NT2/D1 (cell line): Measurements from ENCODE around the gene IL21.

ENCODE experiments used
- DNase-seq: peaks from one replicate; pipeline ENCODE4 v3.0.0-alpha.2; 2011; ENCODE audit warnings: low read depth, low spot score
- H3K27me3 ChIP-seq: 2 replicates; pipeline ENCODE4 v1.6.0; 2011; ENCODE audit warnings: mild to moderate bottlenecking; ENCODE audit not compliant: insufficient read length, insufficient read depth
- H3K36me3 ChIP-seq: 2 replicates; pipeline ENCODE4 v1.6.1; 2011; ENCODE audit warnings: mild to moderate bottlenecking, low read length, mixed read lengths; ENCODE audit not compliant: insufficient read depth, insufficient read length
- H3K4me1 ChIP-seq: 2 replicates; pipeline ENCODE4 v1.5.1; 2011; ENCODE audit not compliant: insufficient read depth, insufficient read length
- H3K4me3 ChIP-seq: 2 replicates; pipeline ENCODE4 v1.5.1; 2011; ENCODE audit warnings: low read depth; ENCODE audit not compliant: insufficient read length
- H3K9ac ChIP-seq: 2 replicates; pipeline ENCODE4 v1.6.0; 2011; ENCODE audit warnings: low read depth; ENCODE audit not compliant: insufficient read length
- H3K9me3 ChIP-seq: 2 replicates; pipeline ENCODE4 v1.5.1; 2011; ENCODE audit warnings: mild to moderate bottlenecking, low read length; ENCODE audit not compliant: insufficient read depth
- SUZ12 ChIP-seq: IDR thresholded peaks from 2 replicates; pipeline ENCODE4 v1.6.1; 2011; ENCODE audit not compliant: insufficient read length, insufficient read depth; ENCODE audit errors: extremely low read depth
- YY1 ChIP-seq: IDR thresholded peaks from 2 replicates; pipeline ENCODE4 v1.6.1; 2011; ENCODE audit not compliant: insufficient read length, insufficient read depth
- ZNF274 ChIP-seq: IDR thresholded peaks from 2 replicates; pipeline ENCODE4 v1.6.1; 2011; ENCODE audit warnings: mild to moderate bottlenecking, low read depth, low read length

Gene IL21

DNA sequence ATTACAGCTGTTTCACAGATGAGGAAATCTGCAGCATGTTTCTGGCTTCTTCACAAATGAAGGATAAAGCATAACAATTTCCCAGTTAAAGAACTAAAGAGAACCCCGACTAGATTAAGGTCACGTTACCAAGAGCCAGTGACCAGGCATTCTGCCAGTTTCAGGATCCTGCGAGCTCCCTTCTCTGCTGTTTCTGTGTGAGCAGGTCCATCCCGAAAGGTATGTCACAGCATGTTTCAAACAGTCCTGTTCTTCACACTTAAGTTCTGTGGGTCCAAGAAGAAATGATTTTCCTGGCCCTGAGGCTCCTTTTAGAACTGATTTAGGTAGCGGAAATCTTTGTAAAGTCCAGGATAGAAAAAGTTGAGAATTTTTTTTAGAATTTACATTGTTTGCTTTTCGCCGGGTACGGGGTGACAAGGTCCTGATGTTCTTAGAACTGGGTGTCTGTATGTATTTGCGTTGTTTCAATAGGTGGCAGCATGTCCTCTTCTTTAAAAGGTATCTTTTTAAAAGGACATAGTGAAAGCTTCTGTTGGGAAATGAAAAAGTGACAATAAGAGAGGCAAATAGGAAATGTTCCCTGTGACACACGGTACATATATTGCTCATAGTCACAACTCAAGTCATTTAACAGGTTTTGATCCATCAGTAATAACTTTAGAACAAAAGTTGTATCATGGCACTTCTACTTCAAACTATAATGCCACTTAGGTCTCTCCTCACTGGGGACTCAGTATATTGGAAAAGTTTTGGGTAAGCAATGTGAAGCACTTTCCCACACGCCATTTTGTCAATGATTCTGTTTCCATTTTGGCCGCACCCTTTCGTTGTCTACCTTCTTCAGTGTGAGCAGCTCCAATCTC is 18.4 kb downstream of the IL21 start:
- TF ChIP-seq SUZ12 (no peak), YY1 (no peak), ZNF274 (no peak)
- no peak for DNase-seq
- no peak overlapping the region for H3K9ac ChIP-seq

DNA sequence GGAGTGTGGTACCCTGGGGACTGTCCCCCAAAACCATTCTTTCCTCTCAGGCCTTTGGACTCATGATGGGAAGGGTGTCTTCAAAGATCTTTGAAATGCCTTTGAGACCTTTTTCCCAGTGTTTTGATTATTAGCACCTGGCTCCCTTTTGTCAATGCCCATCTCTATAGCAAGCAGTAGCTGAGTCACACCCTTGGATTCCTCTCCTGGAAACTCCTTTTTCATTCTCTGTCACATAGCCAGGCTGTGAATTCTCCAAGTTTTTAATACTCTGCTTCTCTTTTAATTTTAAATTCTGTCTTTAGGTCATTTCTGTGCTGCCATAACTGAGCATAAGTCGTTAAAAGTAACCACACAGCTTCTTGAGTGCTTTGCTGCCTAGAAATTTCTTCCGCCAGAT is 29.7 kb downstream of the IL21 start:
- no peaks in the 10 kb centered on the region for H3K9me3 ChIP-seq
- no peaks in the 10 kb centered on the region for H3K27me3 ChIP-seq
- TF ChIP-seq SUZ12 = no peak
- TF ChIP-seq YY1 = no peak
- no peak for TF ChIP-seq ZNF274
- no peaks in the 10 kb centered on the region for H3K36me3 ChIP-seq
- no peak for DNase-seq
- H3K4me3 ChIP-seq = no peak overlapping the region
- H3K4me1 ChIP-seq = no peaks in the 10 kb centered on the region
- no peak overlapping the region for H3K9ac ChIP-seq

More for the DNA sequence above, 18.4 kb downstream of the IL21 start:
- Histone ChIP-seq H3K36me3 (no peaks in the 10 kb centered on the region), H3K4me3 (no peak overlapping the region), H3K9me3 (no peaks in the 10 kb centered on the region), H3K4me1 (peaks cover 5% of the 10 kb centered on the region), H3K27me3 (no peaks in the 10 kb centered on the region)

DNA sequence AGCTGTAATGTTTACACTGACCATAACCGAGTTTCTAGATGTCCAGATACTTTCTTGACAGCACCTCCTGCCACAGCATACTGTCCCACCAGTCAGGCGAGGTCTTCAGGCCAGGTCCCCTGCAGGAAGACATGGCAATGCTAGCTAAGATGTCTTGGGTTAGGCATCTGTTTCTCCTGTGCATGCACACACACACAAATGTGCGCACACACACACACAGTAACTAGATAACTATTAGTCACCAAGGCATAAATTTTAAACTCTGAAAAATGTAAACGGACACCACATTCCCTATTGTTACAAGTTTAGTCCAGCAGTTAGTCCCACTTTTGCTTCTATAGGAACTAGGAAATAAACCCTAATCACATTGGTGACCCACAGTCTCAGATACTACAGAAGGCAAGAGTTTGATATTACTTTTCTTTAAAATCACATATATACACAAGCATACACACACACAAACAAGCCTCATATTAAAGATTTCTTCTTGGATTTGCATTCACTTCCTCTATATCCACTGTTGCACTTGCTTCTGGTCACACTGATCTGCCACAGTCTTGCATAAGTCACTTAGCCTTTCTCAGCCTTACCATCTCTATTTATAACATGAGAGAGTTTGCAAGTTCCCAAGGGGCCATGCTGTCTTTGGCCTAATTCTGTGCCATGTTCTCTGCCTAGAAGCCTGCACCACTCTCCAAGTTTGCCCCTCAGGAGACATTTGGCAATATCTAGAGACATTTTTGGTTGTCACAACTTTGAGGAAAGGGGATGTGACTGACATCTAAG is 32.2 kb downstream of the IL21 start:
- no peak for DNase-seq
- TF ChIP-seq ZNF274 (no peak), SUZ12 (no peak), YY1 (no peak)
- Histone ChIP-seq H3K36me3 (no peaks in the 10 kb centered on the region), H3K27me3 (no peaks in the 10 kb centered on the region), H3K9me3 (no peaks in the 10 kb centered on the region), H3K4me1 (no peaks in the 10 kb centered on the region), H3K4me3 (no peak overlapping the region), H3K9ac (no peak overlapping the region)

DNA sequence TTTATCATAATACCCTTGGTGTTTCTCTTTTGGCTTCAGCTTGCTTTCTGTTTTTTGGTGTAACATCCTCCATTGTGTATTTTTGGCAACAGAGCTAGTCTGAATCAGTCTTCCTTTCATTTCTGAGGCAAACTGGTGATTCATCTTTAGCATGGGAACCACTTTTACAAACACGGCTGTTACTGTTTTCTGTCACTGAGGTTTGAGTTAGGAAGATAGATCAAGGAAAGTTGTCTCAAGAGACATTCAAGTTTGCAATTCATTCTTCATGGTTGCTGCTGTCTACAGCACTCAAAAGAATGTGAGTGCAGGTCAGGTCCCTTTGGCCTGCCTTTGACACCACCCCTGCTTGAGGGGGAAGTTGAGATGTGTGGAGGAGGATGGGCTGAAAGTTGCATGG is 36.3 kb downstream of the IL21 start:
- TF ChIP-seq SUZ12 (no peak), YY1 (no peak)
- H3K4me3 ChIP-seq = no peak overlapping the region
- DNase-seq = no peak
- H3K4me1 ChIP-seq = no peaks in the 10 kb centered on the region
- H3K9me3 ChIP-seq = no peaks in the 10 kb centered on the region
- H3K9ac ChIP-seq = no peak overlapping the region
- no peaks in the 10 kb centered on the region for H3K27me3 ChIP-seq
- H3K36me3 ChIP-seq = no peaks in the 10 kb centered on the region

DNA sequence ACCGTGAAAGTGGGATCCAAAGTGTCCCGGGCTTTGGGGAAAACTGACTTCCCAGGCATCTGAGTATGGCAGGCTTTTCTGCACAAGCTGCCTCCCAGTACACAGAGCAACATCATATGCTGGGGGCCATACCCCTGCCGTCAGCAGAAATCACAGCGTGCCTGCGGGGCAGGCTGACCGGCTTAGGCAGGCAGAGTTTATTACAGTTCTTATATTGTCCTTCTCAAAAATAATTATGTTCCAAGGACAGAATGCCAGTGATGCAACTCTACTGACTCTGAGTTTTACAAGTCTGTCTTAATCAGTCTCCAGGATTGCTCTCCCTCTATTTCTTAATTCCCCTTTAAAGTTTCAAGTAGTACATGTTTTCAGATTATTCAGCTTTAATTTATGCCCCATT is 37.0 kb downstream of the IL21 start:
- Histone ChIP-seq H3K36me3 (no peaks in the 10 kb centered on the region), H3K4me3 (no peak overlapping the region), H3K4me1 (no peaks in the 10 kb centered on the region), H3K27me3 (no peaks in the 10 kb centered on the region), H3K9me3 (no peaks in the 10 kb centered on the region), H3K9ac (no peak overlapping the region)
- no peak for DNase-seq
- TF ChIP-seq ZNF274 (no peak), SUZ12 (no peak), YY1 (no peak)

DNA sequence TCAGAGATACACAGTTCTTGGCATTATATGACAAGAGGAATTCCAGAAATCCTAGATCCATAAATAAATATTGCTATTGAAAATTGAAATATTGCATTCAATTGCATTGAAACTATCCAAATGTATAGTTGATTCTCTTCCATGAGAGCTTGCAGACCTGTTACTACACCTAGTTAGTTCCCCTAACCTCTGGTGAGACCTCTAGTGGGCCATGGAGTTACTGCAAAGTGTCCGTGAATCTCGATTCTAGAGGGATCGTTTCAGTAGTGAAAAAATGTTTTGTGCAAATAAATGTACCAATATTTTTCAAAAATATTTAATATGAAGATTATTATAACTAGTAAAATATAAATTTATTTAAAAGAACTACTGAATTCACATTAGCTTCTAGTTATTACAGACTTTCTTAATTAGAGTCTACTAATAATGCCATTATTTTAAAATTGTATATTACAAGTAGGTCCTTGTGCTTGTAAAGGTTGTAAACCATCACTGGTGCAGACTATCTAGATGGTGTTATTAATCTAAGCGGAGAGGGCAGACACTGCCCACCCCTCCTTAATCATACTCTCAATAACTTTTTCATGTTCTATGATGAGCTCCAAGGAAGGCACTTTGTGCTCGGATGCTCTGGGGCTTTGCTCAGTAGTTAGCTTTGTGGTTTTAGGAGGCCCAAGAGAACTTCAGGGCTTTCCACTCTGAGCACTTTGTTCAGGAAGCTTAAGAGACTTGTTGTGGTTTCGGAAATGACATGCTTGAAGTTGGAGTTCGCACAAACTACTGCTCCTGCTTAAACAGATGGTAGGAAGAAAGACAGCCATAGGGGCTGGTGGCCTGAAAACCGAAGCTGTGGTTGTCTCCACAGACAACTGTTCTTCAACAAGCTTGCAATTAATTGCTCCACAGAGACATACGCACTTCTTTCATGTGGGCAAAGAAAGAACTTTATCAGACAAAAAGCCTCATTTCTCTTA is 42.8 kb downstream of the IL21 start:
- H3K4me3 ChIP-seq = no peak overlapping the region
- no peaks in the 10 kb centered on the region for H3K4me1 ChIP-seq
- no peak overlapping the region for H3K9ac ChIP-seq
- no peaks in the 10 kb centered on the region for H3K36me3 ChIP-seq
- H3K27me3 ChIP-seq = no peaks in the 10 kb centered on the region
- TF ChIP-seq ZNF274 = no peak
- no peak for DNase-seq
- H3K9me3 ChIP-seq = peaks cover 6% of the 10 kb centered on the region; the same call in 1 of the 2 replicates

DNA sequence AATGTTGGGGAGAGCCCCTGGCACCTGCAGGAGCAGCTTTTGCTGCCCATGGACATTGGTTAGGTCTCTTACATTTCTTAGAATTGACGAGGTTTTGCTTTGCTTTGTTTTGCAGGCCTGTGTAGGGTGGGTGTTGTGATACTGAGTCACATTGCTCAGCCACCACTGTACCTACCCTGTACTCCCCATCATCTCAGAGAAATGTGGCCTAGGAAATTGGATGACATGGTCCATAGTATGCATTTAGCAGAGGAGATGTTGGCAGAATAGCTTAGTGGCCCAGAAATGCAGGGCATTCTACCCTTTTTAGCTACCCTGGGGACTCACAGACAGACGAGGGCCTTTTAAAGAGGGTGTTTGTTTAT is 43.7 kb downstream of the IL21 start:
- no peaks in the 10 kb centered on the region for H3K27me3 ChIP-seq
- TF ChIP-seq SUZ12 (no peak), YY1 (no peak), ZNF274 (no peak)
- no peak overlapping the region for H3K9ac ChIP-seq
- H3K9me3 ChIP-seq = peaks cover 6% of the 10 kb centered on the region; the same call in 1 of the 2 replicates
- no peaks in the 10 kb centered on the region for H3K4me1 ChIP-seq
- no peak overlapping the region for H3K4me3 ChIP-seq
- no peaks in the 10 kb centered on the region for H3K36me3 ChIP-seq
- no peak for DNase-seq
